ENCODE data around the gene IMP3.

DNA sequence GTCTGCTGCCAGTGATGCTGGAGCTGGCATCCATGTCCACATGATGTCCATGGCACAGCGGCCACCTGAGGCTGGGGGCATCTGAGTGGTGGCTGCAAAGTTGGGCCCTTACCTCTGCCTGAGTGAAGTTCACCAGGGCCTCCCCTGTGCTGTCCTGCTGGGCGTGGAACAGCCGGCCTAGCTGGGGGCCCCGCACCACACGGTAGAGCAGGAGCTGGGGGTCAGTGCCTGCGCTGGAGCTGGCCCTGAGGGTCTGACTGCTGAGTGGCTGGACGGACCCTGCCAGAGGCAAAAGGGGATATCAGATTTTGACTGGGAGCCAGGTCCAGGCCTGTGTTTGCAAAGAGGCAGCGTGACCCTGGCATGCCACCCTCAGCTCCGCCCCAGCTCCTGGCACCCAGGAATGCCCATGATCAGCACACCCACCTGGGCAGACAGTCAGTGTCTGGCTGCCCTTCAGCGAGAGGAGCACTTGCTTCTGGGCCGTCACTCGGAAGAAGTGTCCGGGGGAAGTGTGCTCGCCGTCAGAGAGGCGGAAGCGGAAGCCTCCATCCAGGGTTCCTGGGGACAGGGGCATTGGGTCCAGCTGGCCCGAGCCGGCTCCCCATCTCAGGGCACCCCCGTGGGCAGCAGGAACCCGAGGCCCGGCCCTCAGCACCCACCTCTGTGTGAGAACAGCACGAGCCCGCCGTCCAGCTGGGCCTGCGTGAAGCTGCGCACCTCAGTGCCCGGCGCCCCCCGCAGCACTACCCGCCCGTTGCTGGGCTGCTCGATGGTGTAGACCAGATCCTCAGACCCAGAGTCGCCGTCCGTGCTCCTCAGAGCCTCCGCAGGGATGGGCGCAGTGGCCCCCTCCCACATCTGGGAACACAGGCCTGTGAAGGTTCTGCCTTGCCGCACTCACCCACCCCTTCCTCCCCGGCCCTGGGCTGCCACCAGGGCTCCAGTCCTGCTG lies 42.4 kb upstream of the IMP3 start:
- no peak for TF ChIP-seq EZH2 (IDR thresholded peaks at IDR 0.05; ENCODE audit: borderline replicate concordance, low read depth, low read length, severe bottlenecking)
- TF ChIP-seq, protein P1, sequence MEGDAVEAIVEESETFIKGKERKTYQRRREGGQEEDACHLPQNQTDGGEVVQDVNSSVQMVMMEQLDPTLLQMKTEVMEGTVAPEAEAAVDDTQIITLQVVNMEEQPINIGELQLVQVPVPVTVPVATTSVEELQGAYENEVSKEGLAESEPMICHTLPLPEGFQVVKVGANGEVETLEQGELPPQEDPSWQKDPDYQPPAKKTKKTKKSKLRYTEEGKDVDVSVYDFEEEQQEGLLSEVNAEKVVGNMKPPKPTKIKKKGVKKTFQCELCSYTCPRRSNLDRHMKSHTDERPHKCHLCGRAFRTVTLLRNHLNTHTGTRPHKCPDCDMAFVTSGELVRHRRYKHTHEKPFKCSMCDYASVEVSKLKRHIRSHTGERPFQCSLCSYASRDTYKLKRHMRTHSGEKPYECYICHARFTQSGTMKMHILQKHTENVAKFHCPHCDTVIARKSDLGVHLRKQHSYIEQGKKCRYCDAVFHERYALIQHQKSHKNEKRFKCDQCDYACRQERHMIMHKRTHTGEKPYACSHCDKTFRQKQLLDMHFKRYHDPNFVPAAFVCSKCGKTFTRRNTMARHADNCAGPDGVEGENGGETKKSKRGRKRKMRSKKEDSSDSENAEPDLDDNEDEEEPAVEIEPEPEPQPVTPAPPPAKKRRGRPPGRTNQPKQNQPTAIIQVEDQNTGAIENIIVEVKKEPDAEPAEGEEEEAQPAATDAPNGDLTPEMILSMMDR (IDR thresholded peaks at IDR 0.05; ENCODE audit: borderline replicate concordance, extremely low read depth, low read length, poor library complexity, severe bottlenecking) = no peak
